ENCODE measurements around the gene NAV2. TPM values are rescaled to one million over a fixed set of nuclear protein-coding genes. Genes with fewer than 3 reads are reported as not detected.

The NAV2 gene
- total RNA-seq, 4 donors from 2014 or later = 19.2 to 34.7 (median 25.8) TPM

GRCh38 chr11:19792510-19792909, 79.9 kb downstream of the NAV2 start:
- Histone ChIP-seq H3K27ac (no peak overlapping the region), H3K9me3 (no peaks in the 10 kb centered on the region), H3K27me3 (no peaks in the 10 kb centered on the region), H3K4me1 (peaks cover 0 to 45% (median 13%) of the 10 kb centered on the region in 4 donors), H3K4me3 (no peak overlapping the region), H3K36me3 (no peaks in the 10 kb centered on the region)
- 64% methylated on average over 2 of the region's 2 CpGs for WGBS, 2 donors
- no peak for DNase-seq (ENCODE audit: low spot score in 2 of 2)
- TF ChIP-seq POLR2A (IDR thresholded peaks at IDR 0.05) = no peak
- no peak for TF ChIP-seq CTCF (IDR thresholded peaks at IDR 0.05)
- TF ChIP-seq EP300 (IDR thresholded peaks at IDR 0.05) = no peak

- H3K36me3 ChIP-seq = no peaks in the 10 kb centered on the region
- WGBS, 2 donors = 63 to 68% methylated on average over 3 of the region's 3 CpGs
- H3K4me1 ChIP-seq = peaks cover 0 to 42% (median 13%) of the 10 kb centered on the region in 4 donors
- TF ChIP-seq EP300 (IDR thresholded peaks at IDR 0.05) = no peak
- no peak for TF ChIP-seq CTCF (IDR thresholded peaks at IDR 0.05)
- TF ChIP-seq POLR2A (IDR thresholded peaks at IDR 0.05) = no peak
- no peak overlapping the region for H3K27ac ChIP-seq
- DNase-seq (ENCODE audit: low spot score in 2 of 2) = no peak
- no peaks in the 10 kb centered on the region for H3K9me3 ChIP-seq
- H3K27me3 ChIP-seq = no peaks in the 10 kb centered on the region
- no peak overlapping the region for H3K4me3 ChIP-seq
Observed at GRCh38 chr11:19793326-19793725, 80.7 kb downstream of the NAV2 start.

- H3K27ac ChIP-seq = no peak overlapping the region
- no peaks in the 10 kb centered on the region for H3K36me3 ChIP-seq
- TF ChIP-seq POLR2A (IDR thresholded peaks at IDR 0.05) (no peak), CTCF (IDR thresholded peaks at IDR 0.05) (no peak), EP300 (IDR thresholded peaks at IDR 0.05) (no peak)
- peaks cover 0 to 34% (median 13%) of the 10 kb centered on the region in 4 donors for H3K4me1 ChIP-seq
- no peak for DNase-seq (ENCODE audit: low spot score in 2 of 2)
- 69 to 82% methylated on average over 6 of the region's 6 CpGs for WGBS, 2 donors
- no peaks in the 10 kb centered on the region for H3K27me3 ChIP-seq
- H3K9me3 ChIP-seq = no peaks in the 10 kb centered on the region
- H3K4me3 ChIP-seq = no peak overlapping the region
Observed at GRCh38 chr11:19794161-19794560, 81.5 kb downstream of the NAV2 start.

GRCh38 chr11:19795082-19795481, 82.4 kb downstream of the NAV2 start:
- H3K4me1 ChIP-seq = peaks cover 0 to 25% (median 6%) of the 10 kb centered on the region in 4 donors

GRCh38 chr11:19800162-19800561, 87.5 kb downstream of the NAV2 start:
- Histone ChIP-seq H3K4me1 (peaks cover 0 to 27% (median 4%) of the 10 kb centered on the region in 4 donors), H3K27ac (no peak overlapping the region), H3K4me3 (no peak overlapping the region), H3K27me3 (no peaks in the 10 kb centered on the region), H3K36me3 (no peaks in the 10 kb centered on the region), H3K9me3 (no peaks in the 10 kb centered on the region)
- no peak for DNase-seq (ENCODE audit: low spot score in 2 of 2)
- no peak for TF ChIP-seq CTCF (IDR thresholded peaks at IDR 0.05)
- TF ChIP-seq POLR2A (IDR thresholded peaks at IDR 0.05) = no peak
- TF ChIP-seq EP300 (IDR thresholded peaks at IDR 0.05) = no peak
- WGBS, 2 donors = 53 to 66% methylated on average over 2 of the region's 2 CpGs

More at GRCh38 chr11:19795082-19795481, 82.4 kb downstream of the NAV2 start:
- Histone ChIP-seq H3K36me3 (no peaks in the 10 kb centered on the region), H3K27me3 (no peaks in the 10 kb centered on the region), H3K4me3 (no peak overlapping the region), H3K27ac (no peak overlapping the region), H3K9me3 (no peaks in the 10 kb centered on the region)
- TF ChIP-seq EP300 (IDR thresholded peaks at IDR 0.05) = no peak
- no peak for TF ChIP-seq POLR2A (IDR thresholded peaks at IDR 0.05)
- no peak for TF ChIP-seq CTCF (IDR thresholded peaks at IDR 0.05)
- WGBS, 2 donors = 90 to 96% methylated on average over 1 of the region's 1 CpG
- DNase-seq (ENCODE audit: low spot score in 2 of 2) = no peak
